Muscle layer of colon (tissue), 2 donors: ENCODE measurements around the gene CHP2.

Experiments used
- H3K27ac ChIP-seq: one replicate; pipeline ENCODE4 v1.7.0; 2013; ENCODE audit warnings: low read depth, mild to moderate bottlenecking, low read length, moderate library complexity
- H3K27me3 ChIP-seq, 2 donors: one replicate each; pipeline ENCODE4 v1.7.0; 2013; ENCODE audit warnings: low read length in 2 of 2, mild to moderate bottlenecking in 2 of 2; ENCODE audit not compliant: insufficient read depth in 2 of 2, control insufficient read depth in 1 of 2
- H3K36me3 ChIP-seq: one replicate; pipeline ENCODE4 v1.7.0; 2013; ENCODE audit warnings: mild to moderate bottlenecking, low read length; ENCODE audit not compliant: insufficient read depth
- H3K4me1 ChIP-seq: one replicate; pipeline ENCODE4 v1.7.0; 2013; ENCODE audit warnings: mild to moderate bottlenecking, low read length; ENCODE audit not compliant: insufficient read depth
- H3K4me3 ChIP-seq, 2 donors: one replicate each; pipeline ENCODE4 v1.7.0; 2013; ENCODE audit warnings: low read length in 2 of 2, low read depth in 1 of 2, mild to moderate bottlenecking in 1 of 2, moderate library complexity in 1 of 2
- H3K9ac ChIP-seq: one replicate; pipeline ENCODE4 v1.7.0; 2013; ENCODE audit warnings: low read length
- H3K9me3 ChIP-seq: one replicate; pipeline ENCODE4 v1.7.0; 2013; ENCODE audit warnings: mild to moderate bottlenecking, low read length
- donor health status: abdominal sarcoma.
- donor health status: Adenocarcinoma of cecum.

The CHP2 gene

GRCh38 chr16:23785842-23786241 lies 31.0 kb downstream of the CHP2 start:
- Histone ChIP-seq H3K27me3 (no peaks in the 10 kb centered on the region), H3K4me1 (no peaks in the 10 kb centered on the region), H3K27ac (no peak overlapping the region), H3K4me3 (no peak overlapping the region), H3K36me3 (no peaks in the 10 kb centered on the region), H3K9me3 (no peaks in the 10 kb centered on the region), H3K9ac (no peak overlapping the region)

GRCh38 chr16:23786964-23787561 lies 32.2 kb downstream of the CHP2 start:
- H3K4me3 ChIP-seq, result no peak overlapping the region
- H3K4me1 ChIP-seq, result no peaks in the 10 kb centered on the region
- no peak overlapping the region for H3K27ac ChIP-seq
- peaks cover 0 to 2% of the 10 kb centered on the region in 2 donors for H3K27me3 ChIP-seq
- no peaks in the 10 kb centered on the region for H3K36me3 ChIP-seq
- H3K9ac ChIP-seq, result no peak overlapping the region
- H3K9me3 ChIP-seq, result no peaks in the 10 kb centered on the region

- H3K4me3 ChIP-seq, result no peak overlapping the region
- H3K9me3 ChIP-seq, result no peaks in the 10 kb centered on the region
- no peaks in the 10 kb centered on the region for H3K36me3 ChIP-seq
- no peak overlapping the region for H3K9ac ChIP-seq
- no peak overlapping the region for H3K27ac ChIP-seq
- no peaks in the 10 kb centered on the region for H3K4me1 ChIP-seq
- H3K27me3 ChIP-seq, result peaks cover 0 to 3% of the 10 kb centered on the region in 2 donors
Observed at GRCh38 chr16:23788685-23789084, 33.9 kb downstream of the CHP2 start.

- Histone ChIP-seq H3K27me3 (peaks cover 0 to 3% of the 10 kb centered on the region in 2 donors), H3K9me3 (no peaks in the 10 kb centered on the region), H3K4me1 (no peaks in the 10 kb centered on the region), H3K36me3 (no peaks in the 10 kb centered on the region), H3K4me3 (no peak overlapping the region), H3K27ac (no peak overlapping the region), H3K9ac (no peak overlapping the region)
Observed at GRCh38 chr16:23795378-23795777, 40.6 kb downstream of the CHP2 start.

- H3K27ac ChIP-seq, result no peak overlapping the region
- peaks cover 4% of the 10 kb centered on the region for H3K4me1 ChIP-seq
- H3K9ac ChIP-seq, result no peak overlapping the region
- no peaks in the 10 kb centered on the region for H3K36me3 ChIP-seq
- peaks cover 0 to 2% of the 10 kb centered on the region in 2 donors for H3K27me3 ChIP-seq
- H3K4me3 ChIP-seq, result no peak overlapping the region
- H3K9me3 ChIP-seq, result no peaks in the 10 kb centered on the region
Observed at GRCh38 chr16:23796941-23797340, 42.1 kb downstream of the CHP2 start.

- no peaks in the 10 kb centered on the region for H3K9me3 ChIP-seq
- no peaks in the 10 kb centered on the region for H3K36me3 ChIP-seq
- no peak overlapping the region for H3K9ac ChIP-seq
- H3K4me3 ChIP-seq, result no peak overlapping the region
- H3K27ac ChIP-seq, result no peak overlapping the region
- H3K4me1 ChIP-seq, result peaks cover 4% of the 10 kb centered on the region
- H3K27me3 ChIP-seq, result no peaks in the 10 kb centered on the region
Observed at GRCh38 chr16:23801378-23801777, 46.6 kb downstream of the CHP2 start.

GRCh38 chr16:23802776-23803175 lies 48.0 kb downstream of the CHP2 start:
- peaks cover 4% of the 10 kb centered on the region for H3K4me1 ChIP-seq
- no peak overlapping the region for H3K4me3 ChIP-seq
- H3K27ac ChIP-seq, result no peak overlapping the region
- H3K9me3 ChIP-seq, result no peaks in the 10 kb centered on the region
- no peaks in the 10 kb centered on the region for H3K27me3 ChIP-seq
- no peak overlapping the region for H3K9ac ChIP-seq
- H3K36me3 ChIP-seq, result no peaks in the 10 kb centered on the region

- Histone ChIP-seq H3K9ac (no peak overlapping the region), H3K4me3 (no peak overlapping the region), H3K36me3 (no peaks in the 10 kb centered on the region), H3K4me1 (peaks cover 4% of the 10 kb centered on the region), H3K27ac (no peak overlapping the region), H3K9me3 (no peaks in the 10 kb centered on the region), H3K27me3 (no peaks in the 10 kb centered on the region)
Observed at GRCh38 chr16:23803591-23804123, 48.8 kb downstream of the CHP2 start.

- H3K9me3 ChIP-seq, result no peaks in the 10 kb centered on the region
- H3K36me3 ChIP-seq, result no peaks in the 10 kb centered on the region
- no peak overlapping the region for H3K27ac ChIP-seq
- no peaks in the 10 kb centered on the region for H3K4me1 ChIP-seq
- H3K27me3 ChIP-seq, result no peaks in the 10 kb centered on the region
- H3K9ac ChIP-seq, result no peak overlapping the region
- no peak overlapping the region for H3K4me3 ChIP-seq
Observed at GRCh38 chr16:23807028-23807427, 52.2 kb downstream of the CHP2 start.
